Fibroblast of skin of left biceps (primary cell): ENCODE data around the gene SMAD6.

Experiments used
- DNase-seq, 2 experiments: peaks; one replicate each; pipeline ENCODE4 v3.0.0-alpha.2; 2013; ENCODE audit warnings: low read depth in 2 of 2

The SMAD6 gene

GRCh38 chr15:66703540-66703941 is 1.5 kb downstream of the SMAD6 start:
- DNase-seq = no peak

- DNase-seq = no peak
These were observed 2.2 kb downstream of the SMAD6 start for GRCh38 chr15:66704019-66704802.

GRCh38 chr15:66704803-66705153 is 2.7 kb downstream of the SMAD6 start:
- no peak for DNase-seq

- DNase-seq = no peak
These were observed 3.5 kb downstream of the SMAD6 start for GRCh38 chr15:66705277-66706146.

- no peak for DNase-seq
These were observed 4.2 kb downstream of the SMAD6 start for GRCh38 chr15:66706225-66706732.

GRCh38 chr15:66706840-66707239 is 4.8 kb downstream of the SMAD6 start:
- no peak for DNase-seq

- no peak for DNase-seq
These were observed 5.5 kb downstream of the SMAD6 start for GRCh38 chr15:66707310-66708082.

- no peak for DNase-seq
These were observed 6.4 kb downstream of the SMAD6 start for GRCh38 chr15:66708389-66708788.

- no peak for DNase-seq
These were observed 7.8 kb downstream of the SMAD6 start for GRCh38 chr15:66709884-66710283.

GRCh38 chr15:66711260-66711659 is 9.2 kb downstream of the SMAD6 start:
- no peak for DNase-seq

GRCh38 chr15:66711862-66712261 is 9.8 kb downstream of the SMAD6 start:
- no peak for DNase-seq

- DNase-seq = no peak
These were observed 11.9 kb downstream of the SMAD6 start for GRCh38 chr15:66713843-66714508.

- DNase-seq = no peak
These were observed 12.5 kb downstream of the SMAD6 start for GRCh38 chr15:66714543-66714981.

GRCh38 chr15:66715181-66715624 is 13.2 kb downstream of the SMAD6 start:
- DNase-seq = no peak

GRCh38 chr15:66715720-66716655 is 14.0 kb downstream of the SMAD6 start:
- no peak for DNase-seq

- no peak for DNase-seq
These were observed 14.6 kb downstream of the SMAD6 start for GRCh38 chr15:66716656-66717020.

- DNase-seq = no peak
These were observed 16.4 kb downstream of the SMAD6 start for GRCh38 chr15:66718220-66718988.

- no peak for DNase-seq
These were observed 17.4 kb downstream of the SMAD6 start for GRCh38 chr15:66719471-66719870.

- no peak for DNase-seq
These were observed 18.4 kb downstream of the SMAD6 start for GRCh38 chr15:66720206-66721010.
